HUES6 (cell line): Measurements from ENCODE around the gene GPC3.
A peak's percentile ranks its signal among the peaks of the same experiment; 100 is the strongest.
"Not testable (repeated sequence)": the region's sequence is repeated elsewhere in the genome, so short reads cannot be mapped to it uniquely, and the experiment has no call there.

Source experiments
- H3K27ac ChIP-seq: 2 replicates; pipeline ENCODE4 v1.7.0; 2013; ENCODE audit warnings: low read depth, mild to moderate bottlenecking, low read length, inconsistent platforms
- H3K27me3 ChIP-seq: 2 replicates; pipeline ENCODE4 v1.6.1; 2013; ENCODE audit warnings: low read length; ENCODE audit not compliant: control insufficient read depth, insufficient read depth
- H3K36me3 ChIP-seq: 2 replicates; pipeline ENCODE4 v1.6.1; 2013; ENCODE audit warnings: low read length; ENCODE audit not compliant: control insufficient read depth, insufficient read depth
- H3K4me1 ChIP-seq: 2 replicates; pipeline ENCODE4 v1.6.1; 2013; ENCODE audit warnings: low read length; ENCODE audit not compliant: control insufficient read depth, insufficient read depth
- H3K4me3 ChIP-seq: 2 replicates; pipeline ENCODE4 v1.5.1; 2013; ENCODE audit warnings: low read depth, low read length
- H3K9ac ChIP-seq: one replicate; pipeline ENCODE4 v1.6.1; 2013; ENCODE audit warnings: mild to moderate bottlenecking, low read length
- H3K9me3 ChIP-seq: 2 replicates; pipeline ENCODE4 v1.6.1; 2013; ENCODE audit warnings: low read depth, low read length; ENCODE audit not compliant: control insufficient read depth, insufficient read depth

Gene GPC3

GRCh38 chrX:133985164-133985966 is at the start of gene GPC3:
Gene GPC3 (minus strand): TSS chrX:133985594.
- peaks cover 36% of the 10 kb centered on the region for H3K27me3 ChIP-seq
- H3K9ac ChIP-seq = peak within 1 kb of the TSS; percentile 64
- peak within 1 kb of the TSS; percentile 75 for H3K4me3 ChIP-seq
- H3K9me3 ChIP-seq = no peaks in the 10 kb centered on the region
- no peaks in the 10 kb centered on the region for H3K36me3 ChIP-seq
- H3K27ac ChIP-seq = no peak within 1 kb of the TSS
- peaks cover 68% of the 10 kb centered on the region for H3K4me1 ChIP-seq

GRCh38 chrX:134032441-134032840 is 47.0 kb upstream of the GPC3 start:
- H3K4me3 ChIP-seq = no peak overlapping the region
- H3K4me1 ChIP-seq = no peaks in the 10 kb centered on the region
- no peaks in the 10 kb centered on the region for H3K9me3 ChIP-seq
- H3K27me3 ChIP-seq = peaks cover 5% of the 10 kb centered on the region; the same call in 1 of the 2 replicates
- no peaks in the 10 kb centered on the region for H3K36me3 ChIP-seq
- H3K27ac ChIP-seq = no peak overlapping the region
- no peak overlapping the region for H3K9ac ChIP-seq

- Histone ChIP-seq H3K27me3 (peaks cover 2% of the 10 kb centered on the region; the same call in 1 of the 2 replicates), H3K4me1 (peaks cover 13% of the 10 kb centered on the region), H3K36me3 (no peaks in the 10 kb centered on the region), H3K4me3 (peak overlapping the region; percentile 51), H3K9me3 (no peaks in the 10 kb centered on the region), H3K27ac (no peak overlapping the region), H3K9ac (peak overlapping the region; percentile 0)
Observed at GRCh38 chrX:134026565-134027311, 41.3 kb upstream of the GPC3 start.

GRCh38 chrX:134025986-134026545 is 40.7 kb upstream of the GPC3 start:
- Histone ChIP-seq H3K27ac (no peak overlapping the region), H3K9me3 (no peaks in the 10 kb centered on the region), H3K4me3 (peak overlapping the region; percentile 51), H3K27me3 (peaks cover 2% of the 10 kb centered on the region; the same call in 1 of the 2 replicates), H3K4me1 (peaks cover 13% of the 10 kb centered on the region), H3K9ac (peak overlapping the region; percentile 0), H3K36me3 (no peaks in the 10 kb centered on the region)

- Histone ChIP-seq H3K4me1 (peaks cover 13% of the 10 kb centered on the region), H3K9ac (no peak overlapping the region), H3K9me3 (no peaks in the 10 kb centered on the region), H3K27ac (no peak overlapping the region), H3K36me3 (no peaks in the 10 kb centered on the region), H3K27me3 (peaks cover 2% of the 10 kb centered on the region; the same call in 1 of the 2 replicates), H3K4me3 (no peak overlapping the region)
Observed at GRCh38 chrX:134024686-134025377, 39.4 kb upstream of the GPC3 start.

GRCh38 chrX:134023851-134024281 is 38.5 kb upstream of the GPC3 start:
- Histone ChIP-seq H3K4me1 (peaks cover 13% of the 10 kb centered on the region), H3K4me3 (no peak overlapping the region)

GRCh38 chrX:134020910-134021309 is 35.5 kb upstream of the GPC3 start:
- no peak overlapping the region for H3K4me3 ChIP-seq
- no peaks in the 10 kb centered on the region for H3K27me3 ChIP-seq
- H3K27ac ChIP-seq = no peak overlapping the region
- no peaks in the 10 kb centered on the region for H3K9me3 ChIP-seq
- no peak overlapping the region for H3K9ac ChIP-seq
- peaks cover 6% of the 10 kb centered on the region for H3K4me1 ChIP-seq
- H3K36me3 ChIP-seq = no peaks in the 10 kb centered on the region

More at GRCh38 chrX:134023851-134024281, 38.5 kb upstream of the GPC3 start:
- Histone ChIP-seq H3K27ac (no peak overlapping the region), H3K27me3 (peaks cover 2% of the 10 kb centered on the region; the same call in 1 of the 2 replicates), H3K36me3 (no peaks in the 10 kb centered on the region), H3K9ac (no peak overlapping the region), H3K9me3 (no peaks in the 10 kb centered on the region)

- H3K9me3 ChIP-seq = no peaks in the 10 kb centered on the region
- no peaks in the 10 kb centered on the region for H3K36me3 ChIP-seq
- peaks cover 4% of the 10 kb centered on the region; the same call in 1 of the 2 replicates for H3K4me1 ChIP-seq
- H3K27me3 ChIP-seq = no peaks in the 10 kb centered on the region
- no peak overlapping the region for H3K27ac ChIP-seq
- no peak overlapping the region for H3K4me3 ChIP-seq
- H3K9ac ChIP-seq = no peak overlapping the region
Observed at GRCh38 chrX:134019567-134020206, 34.3 kb upstream of the GPC3 start.

- not testable (repeated sequence) for H3K9ac ChIP-seq, H3K27ac ChIP-seq, H3K4me1 ChIP-seq, H3K36me3 ChIP-seq, H3K27me3 ChIP-seq, H3K9me3 ChIP-seq, H3K4me3 ChIP-seq
Observed at GRCh38 chrX:134016309-134016708, 30.9 kb upstream of the GPC3 start.

GRCh38 chrX:134015510-134015909 is 30.1 kb upstream of the GPC3 start:
- H3K4me1 ChIP-seq, H3K36me3 ChIP-seq, H3K27ac ChIP-seq, H3K9me3 ChIP-seq, H3K27me3 ChIP-seq, H3K4me3 ChIP-seq, H3K9ac ChIP-seq: not testable (repeated sequence)
